Measurements from ENCODE around the gene OLFM1.

GRCh38 chr9:135135929-135136315 lies 48.5 kb downstream of the OLFM1 start:
- TF ChIP-seq, protein P1, sequence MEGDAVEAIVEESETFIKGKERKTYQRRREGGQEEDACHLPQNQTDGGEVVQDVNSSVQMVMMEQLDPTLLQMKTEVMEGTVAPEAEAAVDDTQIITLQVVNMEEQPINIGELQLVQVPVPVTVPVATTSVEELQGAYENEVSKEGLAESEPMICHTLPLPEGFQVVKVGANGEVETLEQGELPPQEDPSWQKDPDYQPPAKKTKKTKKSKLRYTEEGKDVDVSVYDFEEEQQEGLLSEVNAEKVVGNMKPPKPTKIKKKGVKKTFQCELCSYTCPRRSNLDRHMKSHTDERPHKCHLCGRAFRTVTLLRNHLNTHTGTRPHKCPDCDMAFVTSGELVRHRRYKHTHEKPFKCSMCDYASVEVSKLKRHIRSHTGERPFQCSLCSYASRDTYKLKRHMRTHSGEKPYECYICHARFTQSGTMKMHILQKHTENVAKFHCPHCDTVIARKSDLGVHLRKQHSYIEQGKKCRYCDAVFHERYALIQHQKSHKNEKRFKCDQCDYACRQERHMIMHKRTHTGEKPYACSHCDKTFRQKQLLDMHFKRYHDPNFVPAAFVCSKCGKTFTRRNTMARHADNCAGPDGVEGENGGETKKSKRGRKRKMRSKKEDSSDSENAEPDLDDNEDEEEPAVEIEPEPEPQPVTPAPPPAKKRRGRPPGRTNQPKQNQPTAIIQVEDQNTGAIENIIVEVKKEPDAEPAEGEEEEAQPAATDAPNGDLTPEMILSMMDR (IDR thresholded peaks at IDR 0.05; ENCODE audit: insufficient read depth, low read length), result no peak
- TF ChIP-seq, protein P2, sequence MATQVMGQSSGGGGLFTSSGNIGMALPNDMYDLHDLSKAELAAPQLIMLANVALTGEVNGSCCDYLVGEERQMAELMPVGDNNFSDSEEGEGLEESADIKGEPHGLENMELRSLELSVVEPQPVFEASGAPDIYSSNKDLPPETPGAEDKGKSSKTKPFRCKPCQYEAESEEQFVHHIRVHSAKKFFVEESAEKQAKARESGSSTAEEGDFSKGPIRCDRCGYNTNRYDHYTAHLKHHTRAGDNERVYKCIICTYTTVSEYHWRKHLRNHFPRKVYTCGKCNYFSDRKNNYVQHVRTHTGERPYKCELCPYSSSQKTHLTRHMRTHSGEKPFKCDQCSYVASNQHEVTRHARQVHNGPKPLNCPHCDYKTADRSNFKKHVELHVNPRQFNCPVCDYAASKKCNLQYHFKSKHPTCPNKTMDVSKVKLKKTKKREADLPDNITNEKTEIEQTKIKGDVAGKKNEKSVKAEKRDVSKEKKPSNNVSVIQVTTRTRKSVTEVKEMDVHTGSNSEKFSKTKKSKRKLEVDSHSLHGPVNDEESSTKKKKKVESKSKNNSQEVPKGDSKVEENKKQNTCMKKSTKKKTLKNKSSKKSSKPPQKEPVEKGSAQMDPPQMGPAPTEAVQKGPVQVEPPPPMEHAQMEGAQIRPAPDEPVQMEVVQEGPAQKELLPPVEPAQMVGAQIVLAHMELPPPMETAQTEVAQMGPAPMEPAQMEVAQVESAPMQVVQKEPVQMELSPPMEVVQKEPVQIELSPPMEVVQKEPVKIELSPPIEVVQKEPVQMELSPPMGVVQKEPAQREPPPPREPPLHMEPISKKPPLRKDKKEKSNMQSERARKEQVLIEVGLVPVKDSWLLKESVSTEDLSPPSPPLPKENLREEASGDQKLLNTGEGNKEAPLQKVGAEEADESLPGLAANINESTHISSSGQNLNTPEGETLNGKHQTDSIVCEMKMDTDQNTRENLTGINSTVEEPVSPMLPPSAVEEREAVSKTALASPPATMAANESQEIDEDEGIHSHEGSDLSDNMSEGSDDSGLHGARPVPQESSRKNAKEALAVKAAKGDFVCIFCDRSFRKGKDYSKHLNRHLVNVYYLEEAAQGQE (IDR thresholded peaks at IDR 0.05; ENCODE audit: insufficient replicate concordance, low read depth), result no peak
- no peak for TF ChIP-seq POLR2AphosphoS5 (IDR thresholded peaks at IDR 0.05; ENCODE audit: low read depth)
- no peak for TF ChIP-seq GABPA (IDR thresholded peaks at IDR 0.05; ENCODE audit: low read depth)

Data from HL-60 (cell line).